Activated CD4-positive, alpha-beta T cell treated with anti-CD3 and anti-CD28 coated beads, Interleukin-10, Interleukin-2, amounts not matched to agents 100 ng/mL and 50 ng/mL, durations not matched to agents 16 hours and 8 hours (primary cell): ENCODE measurements around the gene SFMBT1.

Source experiments
- DNase-seq: peaks from one replicate; pipeline ENCODE4 v3.0.0-alpha.2; 2020

SFMBT1 gene

DNA sequence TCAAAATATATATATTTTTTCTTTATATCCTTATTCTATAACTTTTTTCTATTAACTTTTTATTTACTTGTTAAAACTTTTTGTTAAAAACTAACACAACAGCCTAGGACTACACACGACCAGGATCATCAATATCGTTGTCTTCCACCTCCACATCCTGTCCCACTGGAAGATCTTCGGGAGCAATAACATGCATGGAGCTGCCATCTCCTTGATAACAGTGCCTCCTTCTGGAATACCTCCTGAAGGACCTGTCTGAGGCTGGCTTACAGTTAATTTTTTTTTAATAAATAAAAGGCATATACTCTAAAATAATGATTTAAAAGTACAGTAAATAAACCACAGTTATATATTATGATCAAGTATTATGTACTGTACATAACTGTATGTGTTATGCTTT is 58.9 kb downstream of the SFMBT1 start:
- DNase-seq, result no peak

GRCh38 chr3:52986049-52986448 is 59.8 kb downstream of the SFMBT1 start:
- DNase-seq, result no peak

DNA sequence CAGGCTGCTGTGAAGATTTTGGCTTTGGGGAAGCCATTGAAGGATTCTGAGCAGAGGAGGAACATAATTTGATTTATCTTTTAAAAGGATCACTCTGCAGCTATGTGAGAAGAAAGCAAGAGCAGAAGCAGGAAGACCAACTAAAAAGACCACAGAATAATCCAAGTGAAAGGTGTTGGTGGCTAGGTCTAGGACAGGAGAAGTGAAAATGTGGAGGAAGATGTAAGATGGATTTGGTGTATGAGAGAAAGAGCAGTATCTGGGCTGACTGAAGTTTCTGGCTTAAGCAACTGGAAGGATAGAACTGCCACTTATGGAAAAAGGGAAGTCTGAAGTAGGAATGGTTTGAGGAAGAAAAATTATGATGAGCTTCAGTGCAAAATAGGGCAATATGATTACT is 62.0 kb downstream of the SFMBT1 start:
- DNase-seq, result no peak

DNA sequence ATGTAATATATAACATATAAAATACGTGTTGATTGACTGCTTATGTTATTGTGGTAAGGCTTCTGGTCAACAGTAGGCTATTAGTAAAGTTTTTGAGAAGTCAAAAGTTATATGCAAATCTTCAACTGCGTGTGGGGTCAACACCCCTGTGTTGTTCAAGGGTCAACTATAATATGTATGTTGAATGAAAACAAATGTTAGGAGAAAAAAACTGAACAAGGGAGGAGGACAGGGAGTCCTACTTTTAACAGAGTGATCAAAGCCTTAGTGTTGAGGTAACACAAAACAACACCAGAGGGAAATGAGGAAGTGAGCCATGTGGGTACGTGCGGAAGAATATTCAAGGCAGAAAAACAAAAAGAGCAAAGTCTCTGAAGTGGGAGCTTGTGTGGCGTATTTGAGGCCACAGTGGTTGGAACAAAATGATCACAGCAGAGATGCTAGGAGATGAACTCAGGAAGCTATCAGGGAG is 62.5 kb downstream of the SFMBT1 start:
- DNase-seq, result peak; percentile 63

DNA sequence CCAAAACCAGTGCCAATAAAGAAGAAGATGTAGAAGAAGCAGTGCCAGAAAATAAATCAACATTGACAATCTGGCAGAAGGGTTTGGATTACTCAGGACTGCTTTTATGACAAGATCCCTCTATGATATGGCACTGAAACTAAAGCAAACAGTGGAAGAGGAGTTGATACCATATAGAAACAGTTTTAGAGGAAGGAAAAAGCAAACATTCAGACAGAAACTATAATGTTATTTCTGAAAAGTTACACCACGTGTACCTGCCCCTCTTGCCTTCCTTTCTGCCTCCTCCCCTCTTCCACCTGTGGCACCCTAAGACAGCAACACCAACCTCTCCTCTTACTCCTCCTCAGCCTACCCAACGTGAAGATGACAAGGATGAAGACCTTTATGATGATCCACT is 63.0 kb downstream of the SFMBT1 start:
- DNase-seq, result peak; percentile 25

DNA sequence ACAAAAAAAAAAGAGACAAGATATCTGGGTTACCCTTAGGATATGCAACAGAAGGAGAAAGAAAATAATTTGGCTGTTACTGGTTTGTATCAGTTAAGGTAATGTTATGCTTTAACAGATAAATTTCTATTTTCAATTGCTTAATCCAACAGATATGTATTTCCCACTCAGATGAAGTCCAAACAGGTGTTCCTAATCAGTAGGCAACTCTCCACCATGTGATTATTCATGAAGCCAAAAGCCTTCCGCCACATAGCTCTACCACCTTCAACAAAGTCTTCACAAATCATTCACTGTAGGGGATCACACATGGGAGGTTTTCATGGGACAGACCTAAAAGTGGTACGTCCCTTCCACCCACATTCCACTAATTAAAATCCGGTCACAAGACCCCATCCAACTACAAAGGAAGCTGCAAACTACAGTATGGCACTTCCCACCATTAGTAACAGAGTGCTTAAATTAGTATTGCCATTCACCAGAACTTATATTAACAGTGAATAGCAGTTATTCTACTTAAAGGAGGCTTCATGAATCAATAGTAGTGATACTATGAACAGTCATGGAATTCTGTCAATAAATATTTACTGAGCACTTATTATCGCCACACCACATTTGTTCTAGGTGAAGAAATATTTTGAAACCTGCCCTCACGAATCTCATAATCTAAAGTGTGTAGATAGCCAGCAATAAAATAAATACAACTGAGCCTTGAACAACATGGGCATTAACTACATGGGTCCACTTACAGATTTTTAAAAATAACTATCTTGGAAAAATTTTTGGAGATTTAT is 66.5 kb downstream of the SFMBT1 start:
- no peak for DNase-seq

DNA sequence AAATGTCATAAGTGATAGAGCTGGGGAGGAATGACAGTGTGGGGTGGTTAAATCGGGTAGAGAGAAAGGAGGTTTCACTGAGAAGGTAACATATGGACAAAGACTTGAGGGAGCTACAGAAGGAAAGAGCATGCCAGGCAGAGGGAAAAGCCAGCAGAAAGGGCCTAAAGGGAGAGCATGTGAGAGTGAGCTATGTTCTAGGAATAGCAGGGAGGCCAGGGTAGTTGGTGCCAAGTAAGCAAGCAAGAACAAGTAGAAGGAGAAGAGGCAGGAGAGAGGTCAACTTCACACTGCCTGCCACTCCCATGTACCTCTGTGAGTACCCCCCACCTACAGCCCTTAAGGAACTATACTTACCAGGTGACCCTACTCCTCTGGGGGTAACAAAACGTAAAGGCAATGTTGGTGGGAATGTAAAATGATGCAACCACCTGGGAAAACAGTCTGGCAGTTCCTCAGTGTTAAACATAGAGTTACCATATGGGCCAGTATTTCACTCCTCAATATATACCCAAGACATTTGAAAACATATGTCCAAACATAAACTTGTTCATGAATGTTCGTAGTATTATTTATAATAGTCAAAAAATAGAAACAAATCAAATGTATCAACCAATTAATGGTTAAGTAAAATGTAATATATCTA is 67.6 kb downstream of the SFMBT1 start:
- DNase-seq, result no peak

DNA sequence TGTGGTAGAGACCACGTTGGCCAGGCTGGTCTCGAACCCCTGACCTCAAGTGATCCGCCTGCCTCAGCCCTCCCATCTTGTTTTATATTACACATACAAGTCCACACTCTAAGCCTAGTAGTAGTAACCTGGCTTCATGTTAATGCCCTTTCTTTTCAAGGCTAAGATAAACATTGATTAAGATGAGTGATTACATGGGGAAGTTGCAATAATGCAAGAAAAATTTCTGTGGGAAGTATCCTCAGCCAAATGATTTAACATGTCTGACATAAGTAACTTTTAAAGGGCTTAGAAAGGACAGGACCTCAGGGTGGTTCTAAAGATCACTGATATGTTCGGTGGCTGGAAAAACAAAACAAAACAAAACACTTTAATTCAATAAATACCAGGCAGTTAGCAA is 72.1 kb downstream of the SFMBT1 start:
- no peak for DNase-seq

- DNase-seq, result no peak
These were observed 74.0 kb downstream of the SFMBT1 start for GRCh38 chr3:52971895-52972294.

DNA sequence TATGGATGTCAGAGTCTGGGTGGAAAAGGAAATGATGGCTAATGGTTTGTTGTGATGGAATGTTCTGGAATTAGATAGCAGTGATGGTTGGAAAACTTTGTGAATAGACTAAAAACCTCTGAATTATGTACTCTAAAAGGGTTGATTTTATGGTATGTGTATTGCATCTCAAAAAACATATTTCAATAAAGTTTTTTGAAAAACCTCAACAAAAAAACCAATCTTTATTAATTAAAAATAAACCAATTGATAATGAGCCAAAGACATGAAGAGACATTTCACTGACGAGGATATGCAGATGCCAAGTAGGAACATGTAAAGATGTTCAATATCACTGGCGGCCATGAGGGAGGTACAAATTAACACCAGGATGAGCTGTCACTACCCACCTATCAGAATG is 78.5 kb downstream of the SFMBT1 start:
- no peak for DNase-seq

DNA sequence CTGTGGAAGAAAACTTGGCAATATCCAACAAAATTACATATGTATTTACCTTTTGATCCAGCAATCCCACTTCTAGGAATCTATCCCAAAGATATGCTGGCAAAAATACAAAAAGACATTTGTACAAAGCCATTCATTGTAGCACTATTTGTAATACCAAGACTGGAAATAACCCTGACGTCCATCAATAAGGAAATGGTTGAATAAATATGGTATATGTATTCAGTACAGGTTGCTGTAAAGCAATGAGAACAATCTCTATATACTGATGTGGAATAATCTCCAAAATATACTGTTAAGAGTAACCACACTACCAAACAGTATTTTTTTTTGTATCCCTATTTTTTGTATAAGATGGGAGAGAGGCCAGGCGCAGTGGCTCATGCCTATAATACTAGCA is 83.7 kb downstream of the SFMBT1 start:
- DNase-seq, result no peak

DNA sequence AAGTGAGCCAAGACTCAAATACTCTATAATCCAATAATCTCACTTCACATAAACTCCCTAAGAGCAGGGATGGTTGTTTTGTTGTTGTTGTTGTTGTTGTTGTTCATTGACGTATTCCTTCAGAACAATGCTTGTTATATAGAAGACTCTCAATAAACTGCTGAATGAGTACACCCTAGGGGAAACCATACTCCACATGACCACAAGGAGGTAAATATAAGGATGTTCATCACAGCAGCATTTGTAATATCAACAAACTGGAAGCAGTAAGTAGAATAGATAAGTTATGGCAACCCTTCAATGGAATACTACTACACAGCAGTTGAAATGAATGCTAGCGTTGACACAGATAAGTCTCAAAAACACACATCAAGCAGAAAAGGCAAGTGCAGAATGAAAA is 86.1 kb downstream of the SFMBT1 start:
- no peak for DNase-seq

DNA sequence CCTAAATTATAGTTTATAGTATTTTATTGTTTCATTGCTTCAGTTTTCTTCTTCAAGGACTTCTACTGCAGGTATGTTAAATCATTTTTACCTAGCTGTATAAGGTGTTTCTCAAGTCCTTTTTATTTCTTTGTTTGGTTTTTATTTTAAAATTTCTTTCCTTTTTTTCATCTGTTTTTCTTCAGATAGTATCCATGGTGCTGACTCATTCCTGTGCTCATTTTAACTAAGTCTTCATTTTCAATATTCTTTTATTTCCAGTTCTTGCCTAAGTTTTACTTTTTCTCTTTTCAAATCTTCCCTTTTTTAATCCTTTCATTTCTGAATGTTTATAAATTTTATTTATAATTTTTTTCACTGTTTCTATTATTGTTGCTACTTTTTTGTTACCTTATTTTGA is 106.3 kb downstream of the SFMBT1 start:
- no peak for DNase-seq

DNA sequence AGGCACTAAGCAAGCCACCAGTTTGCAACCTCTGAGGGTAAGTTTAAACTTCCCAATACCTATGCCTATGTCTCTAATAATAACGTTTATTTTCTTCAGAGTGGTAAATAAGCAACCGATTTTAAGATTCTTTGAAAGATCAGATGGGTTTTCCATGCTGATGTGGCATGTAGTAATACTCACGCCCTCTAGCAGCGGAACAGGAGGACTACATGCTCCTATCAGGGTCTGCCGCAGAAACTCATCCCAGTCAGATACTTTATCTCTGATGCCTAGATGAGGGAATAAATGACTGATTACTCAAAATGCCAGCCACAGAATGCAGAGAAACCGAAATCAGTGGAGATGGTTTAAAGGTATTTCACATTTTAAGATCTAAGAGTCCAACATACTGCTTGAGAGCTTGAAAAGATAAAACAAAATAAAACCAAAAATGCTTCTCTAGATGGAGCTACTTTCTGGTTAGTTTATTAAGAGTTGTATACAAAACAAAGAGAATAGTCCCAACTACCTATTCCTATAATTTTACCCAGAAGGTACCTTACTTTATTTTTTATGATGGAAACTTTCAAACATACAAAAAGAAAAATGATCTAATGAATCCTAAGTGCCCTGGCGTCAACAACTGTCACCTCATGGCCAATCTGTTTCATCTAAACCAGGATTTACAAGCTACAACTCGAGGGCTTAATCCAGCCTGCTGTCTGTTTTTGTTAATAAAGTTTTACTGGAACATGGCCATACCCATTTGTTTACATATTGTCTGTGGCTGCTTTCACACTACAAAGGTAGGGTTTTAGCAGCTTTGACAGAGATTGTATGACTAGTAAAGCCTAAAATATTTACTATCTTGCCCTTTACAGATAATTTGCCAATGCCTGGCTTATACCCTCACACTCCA is 111.0 kb downstream of the SFMBT1 start:
- peak; percentile 75 for DNase-seq

DNA sequence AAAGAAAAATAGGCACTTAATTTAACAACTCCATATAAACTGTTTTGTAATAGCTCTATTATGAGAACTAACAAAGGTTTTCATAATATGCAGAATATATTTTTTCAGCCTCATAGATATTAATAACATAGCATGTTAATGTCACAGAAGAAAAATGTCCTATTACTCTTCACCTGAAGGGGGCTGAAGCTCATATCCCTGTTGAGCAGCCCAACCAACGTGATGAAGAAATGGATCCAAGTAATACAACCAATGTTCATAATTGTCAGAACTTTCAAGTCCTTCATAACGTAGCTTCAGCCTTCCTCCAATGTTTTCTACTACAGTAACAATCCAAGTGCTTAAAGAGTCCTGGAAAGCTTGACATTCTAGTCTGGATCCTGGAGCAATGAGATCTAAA is 114.0 kb downstream of the SFMBT1 start:
- no peak for DNase-seq

DNA sequence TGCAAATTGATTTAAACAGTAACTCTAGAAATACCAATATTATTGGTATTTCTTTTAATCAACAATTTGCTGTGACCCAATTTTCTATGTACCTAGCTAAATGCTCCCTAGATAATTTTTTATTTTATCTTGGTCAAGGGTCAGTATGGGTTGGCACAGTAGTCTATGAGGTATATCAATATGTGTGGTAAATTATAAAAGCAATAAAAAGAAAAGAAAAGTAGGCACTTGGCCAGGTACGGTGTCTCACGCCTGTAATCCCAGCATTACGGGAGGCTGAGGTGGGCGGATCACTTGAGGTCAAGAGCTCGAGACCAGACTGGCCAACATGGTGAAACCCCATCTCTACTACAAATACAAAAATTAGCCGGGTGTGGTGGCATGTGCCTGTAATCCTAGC is 114.5 kb downstream of the SFMBT1 start:
- no peak for DNase-seq

DNA sequence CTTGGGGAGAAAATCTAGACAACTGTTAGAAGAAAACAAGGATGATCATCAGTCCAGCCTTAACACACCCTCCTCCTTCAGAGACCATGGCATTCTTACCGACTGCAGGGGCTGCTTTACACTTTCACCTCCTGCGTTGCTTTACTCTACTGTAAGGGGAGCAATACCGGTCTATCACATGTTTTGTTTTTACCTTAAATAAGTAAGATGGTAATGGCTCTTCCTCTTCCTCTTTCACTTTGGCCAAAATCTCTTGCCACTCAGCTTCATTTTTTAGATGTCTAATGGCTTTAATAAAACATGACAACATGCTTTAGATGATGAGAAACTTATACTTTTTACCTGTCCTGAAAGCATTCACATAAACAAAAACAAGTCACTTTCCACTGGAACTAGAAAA is 115.1 kb downstream of the SFMBT1 start:
- DNase-seq, result no peak

DNA sequence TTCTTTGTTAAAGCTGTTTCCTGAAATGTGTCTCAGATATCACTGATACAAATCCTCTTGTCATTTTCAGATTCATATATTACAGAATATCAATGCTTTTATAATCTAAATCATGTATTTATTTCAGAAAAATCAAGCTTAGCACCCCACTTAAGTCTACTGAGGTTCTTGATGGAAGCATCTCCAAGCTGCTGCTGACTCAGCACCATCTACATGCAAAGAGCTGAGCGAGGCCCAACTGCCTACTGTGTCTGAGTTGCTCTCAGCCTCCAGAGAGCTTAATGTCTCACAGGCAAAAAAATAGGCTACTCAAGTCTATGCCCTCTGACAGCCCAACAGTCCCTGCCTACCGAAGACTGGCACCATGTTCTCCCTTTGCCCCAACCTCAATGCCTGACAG is 119.3 kb downstream of the SFMBT1 start:
- no peak for DNase-seq

- no peak for DNase-seq
These were observed 120.2 kb downstream of the SFMBT1 start for GRCh38 chr3:52925405-52926313.

- no peak for DNase-seq
These were observed 121.9 kb downstream of the SFMBT1 start for GRCh38 chr3:52923963-52924362.

DNA sequence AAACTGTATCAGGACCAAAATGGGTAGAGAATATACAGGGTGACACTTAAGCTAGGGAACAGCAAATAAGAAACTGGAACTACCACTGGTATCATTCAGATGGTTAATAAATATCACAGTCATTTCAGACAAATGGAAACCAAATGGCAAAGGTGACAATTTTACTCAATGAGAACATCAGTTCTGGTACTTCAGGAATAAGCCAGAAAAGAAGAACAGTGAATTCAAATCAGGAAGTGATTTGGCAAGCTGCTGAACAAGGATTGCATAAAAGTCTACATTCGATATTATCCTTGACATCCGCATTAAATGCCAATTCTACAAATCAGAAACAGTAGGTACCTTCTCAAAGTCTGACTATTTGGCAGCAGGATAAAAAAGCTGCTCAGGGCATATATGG is 125.0 kb downstream of the SFMBT1 start:
- DNase-seq, result no peak

- DNase-seq, result no peak
These were observed 128.8 kb downstream of the SFMBT1 start for GRCh38 chr3:52917044-52917443.

DNA sequence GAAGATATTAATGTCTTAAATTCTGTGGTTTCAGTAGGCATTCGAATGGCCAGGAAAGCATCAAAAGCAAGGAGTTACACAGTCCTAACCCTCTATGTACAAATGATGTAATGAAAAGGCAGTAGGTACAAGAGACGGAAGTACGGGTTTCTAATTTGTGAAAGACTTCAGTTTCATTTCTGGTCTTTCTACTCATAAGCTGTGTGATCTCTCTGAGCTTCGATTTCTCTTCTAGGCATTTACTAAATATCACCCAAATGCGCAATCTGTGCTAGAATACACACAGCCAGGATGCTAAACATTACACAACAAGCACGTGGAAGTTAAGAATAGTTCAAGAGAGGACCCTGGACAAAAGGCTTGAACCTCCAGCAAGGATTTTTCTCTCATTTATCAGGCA is 130.6 kb downstream of the SFMBT1 start:
- no peak for DNase-seq
